ENCODE data around the gene ZNF430. TPM values are rescaled to one million over a fixed set of nuclear protein-coding genes. Genes with fewer than 3 reads are reported as not detected.
A peak's percentile ranks its signal among the peaks of the same experiment; 100 is the strongest.

Gene ZNF430
- total RNA-seq, 1 donor: 11.9 TPM

DNA sequence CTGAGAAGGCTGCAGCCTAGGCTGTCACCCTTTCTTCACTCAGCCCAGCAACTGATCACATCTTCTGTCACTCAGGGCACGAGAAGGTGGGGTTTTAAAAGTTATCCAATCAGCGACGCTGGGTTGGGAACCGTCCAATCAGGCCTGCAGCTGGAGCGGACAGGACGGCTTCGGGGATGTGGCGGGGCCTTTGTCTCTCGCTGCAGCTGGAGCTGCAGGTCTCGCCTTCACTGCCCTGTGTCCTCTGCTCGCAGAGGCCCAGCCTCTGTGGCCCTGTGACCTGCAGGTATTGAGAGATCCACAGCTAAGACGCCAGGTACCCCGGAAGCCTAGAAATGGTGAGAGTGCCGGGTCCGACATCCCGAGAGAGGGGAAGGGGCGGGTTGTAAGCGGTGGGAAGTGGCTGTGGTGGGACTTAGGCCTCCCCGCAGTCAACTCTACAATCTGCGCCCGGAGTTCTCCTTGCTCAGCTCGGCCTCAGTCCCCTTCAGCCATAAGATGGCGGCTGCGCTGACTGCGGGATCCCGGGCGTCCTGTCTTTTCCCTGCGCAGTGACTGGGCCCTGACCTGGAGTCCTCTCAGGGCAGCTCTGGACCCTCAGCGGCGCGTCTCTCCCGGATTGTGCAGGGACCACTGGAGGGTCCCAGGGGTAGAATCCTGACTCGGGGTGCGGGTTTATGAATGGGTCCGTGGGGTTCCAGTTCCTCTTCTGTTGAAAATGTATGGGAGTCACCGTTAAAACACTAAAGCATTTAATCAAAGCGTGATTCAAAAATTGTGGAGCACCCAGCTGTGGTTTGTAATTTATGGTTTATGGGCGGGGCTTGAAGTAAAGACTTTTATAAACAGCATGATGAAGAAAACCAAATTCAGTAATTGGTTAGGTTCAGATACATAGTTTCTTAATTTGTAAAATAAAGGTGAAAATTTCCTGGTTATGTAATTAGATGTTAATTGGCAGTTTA, 61.8 kb downstream of the ZNF430 start, which contains the start of gene ZNF714:
Gene ZNF714 (plus strand): TSS at position 193 of the 965 bp plus-strand sequence. CDS start 16,066 bp downstream, outside the sequence.
- Histone ChIP-seq H2AFZ (ENCODE audit: low read length) (peak within 1 kb of the TSS; percentile 88), H3K27me3 (ENCODE audit: insufficient read depth, low read length) (no peaks in the 10 kb centered on the region), H3K4me1 (ENCODE audit: insufficient read depth, low read length) (peaks cover 13% of the 10 kb centered on the region), H3K27ac (ENCODE audit: low read depth, low read length) (peak within 1 kb of the TSS; percentile 72), H3K36me3 (ENCODE audit: insufficient read depth, low read length) (no peaks in the 10 kb centered on the region), H3K79me2 (ENCODE audit: insufficient read depth, low read length) (peaks cover 4% of the 10 kb centered on the region), H3K9me3 (ENCODE audit: low read depth, low read length) (no peaks in the 10 kb centered on the region), H3K4me2 (ENCODE audit: insufficient read depth, low read length) (peak within 1 kb of the TSS; percentile 79), H4K20me1 (ENCODE audit: insufficient read depth, low read length) (no peaks in the 10 kb centered on the region), H3K4me3 (ENCODE audit: insufficient read depth, low read length) (peak within 1 kb of the TSS; percentile 77)
- TF ChIP-seq CTCF (IDR thresholded peaks at IDR 0.05; ENCODE audit: extremely low read depth, low read depth, low read length): no peak
- peak; percentile 91 for DNase-seq (ENCODE audit: insufficient read length, low spot score, missing footprints)

DNA sequence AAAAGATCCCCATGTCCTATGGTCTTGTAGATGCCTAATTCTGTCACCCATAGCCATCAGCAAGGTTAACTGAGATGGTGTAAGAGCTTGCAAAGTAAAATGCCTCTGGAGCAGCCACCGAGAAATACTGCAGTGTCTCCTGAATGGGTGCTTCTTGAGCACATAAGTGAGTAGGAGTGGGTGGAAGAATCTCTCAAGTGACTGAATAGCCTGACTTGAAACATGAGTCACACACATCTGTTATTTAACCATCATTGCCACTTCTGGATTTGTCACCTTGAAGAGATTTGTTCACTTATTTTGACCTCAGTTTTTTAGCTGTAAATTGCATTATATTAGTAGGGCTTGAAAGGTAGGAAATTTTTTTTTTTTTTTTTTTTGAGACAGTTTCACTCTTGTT, 63.9 kb downstream of the ZNF430 start:
- Histone ChIP-seq H3K27me3 (ENCODE audit: insufficient read depth, low read length) (no peaks in the 10 kb centered on the region), H3K79me2 (ENCODE audit: insufficient read depth, low read length) (peaks cover 4% of the 10 kb centered on the region), H3K9me3 (ENCODE audit: low read depth, low read length) (no peaks in the 10 kb centered on the region), H3K4me3 (ENCODE audit: insufficient read depth, low read length) (no peak overlapping the region), H3K4me2 (ENCODE audit: insufficient read depth, low read length) (no peak overlapping the region), H3K27ac (ENCODE audit: low read depth, low read length) (peak overlapping the region; percentile 7), H2AFZ (ENCODE audit: low read length) (no peak overlapping the region), H3K4me1 (ENCODE audit: insufficient read depth, low read length) (peaks cover 13% of the 10 kb centered on the region), H4K20me1 (ENCODE audit: insufficient read depth, low read length) (no peaks in the 10 kb centered on the region), H3K36me3 (ENCODE audit: insufficient read depth, low read length) (no peaks in the 10 kb centered on the region)
- TF ChIP-seq CTCF (IDR thresholded peaks at IDR 0.05; ENCODE audit: extremely low read depth, low read depth, low read length): no peak
- peak; percentile 53 for DNase-seq (ENCODE audit: insufficient read length, low spot score, missing footprints)

DNA sequence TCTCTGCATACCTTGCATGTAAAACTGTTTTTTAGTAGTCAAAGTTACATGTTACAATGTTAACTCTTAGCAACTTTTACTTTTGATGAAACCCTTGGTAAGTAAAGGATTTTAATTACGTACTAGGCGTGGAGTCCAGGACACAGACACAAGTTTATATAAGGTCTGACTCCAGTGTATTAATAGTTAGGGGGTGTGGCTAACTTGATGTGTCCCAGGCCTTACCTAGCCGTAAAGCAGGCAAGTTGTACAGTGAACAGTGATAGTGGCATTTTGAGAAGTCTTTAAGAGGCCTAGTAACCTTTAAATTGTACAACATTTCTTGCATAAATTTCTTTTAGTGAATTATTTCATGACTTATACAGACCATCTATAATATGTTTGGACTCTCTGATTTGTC, 67.4 kb downstream of the ZNF430 start:
- Histone ChIP-seq H2AFZ (ENCODE audit: low read length) (no peak overlapping the region), H3K79me2 (ENCODE audit: insufficient read depth, low read length) (peaks cover 4% of the 10 kb centered on the region), H4K20me1 (ENCODE audit: insufficient read depth, low read length) (no peaks in the 10 kb centered on the region), H3K9me3 (ENCODE audit: low read depth, low read length) (no peaks in the 10 kb centered on the region), H3K27me3 (ENCODE audit: insufficient read depth, low read length) (no peaks in the 10 kb centered on the region), H3K27ac (ENCODE audit: low read depth, low read length) (no peak overlapping the region), H3K36me3 (ENCODE audit: insufficient read depth, low read length) (peaks cover 3% of the 10 kb centered on the region), H3K4me3 (ENCODE audit: insufficient read depth, low read length) (no peak overlapping the region), H3K4me2 (ENCODE audit: insufficient read depth, low read length) (no peak overlapping the region), H3K4me1 (ENCODE audit: insufficient read depth, low read length) (peaks cover 13% of the 10 kb centered on the region)
- DNase-seq (ENCODE audit: insufficient read length, low spot score, missing footprints): no peak
- TF ChIP-seq CTCF (IDR thresholded peaks at IDR 0.05; ENCODE audit: extremely low read depth, low read depth, low read length): no peak

DNA sequence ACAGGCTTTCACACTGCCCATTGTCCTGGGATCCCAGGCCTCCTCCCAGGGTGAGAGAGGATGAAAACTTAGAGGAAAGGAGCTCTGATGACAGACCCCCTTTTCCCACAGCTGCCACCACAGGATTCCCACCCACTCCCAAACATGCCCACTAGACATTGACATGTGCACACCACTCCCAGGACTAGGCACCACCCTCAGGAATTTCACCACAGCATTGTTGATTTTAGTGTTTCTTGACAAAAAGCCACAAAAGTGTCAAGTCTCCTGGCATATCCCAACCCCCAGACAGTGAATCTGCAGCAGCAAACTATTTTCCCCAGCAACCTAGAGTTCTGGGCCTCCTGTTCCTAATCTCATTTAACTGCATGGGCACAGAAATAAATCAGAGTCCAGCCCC, 71.7 kb downstream of the ZNF430 start:
- no peak for TF ChIP-seq CTCF (IDR thresholded peaks at IDR 0.05; ENCODE audit: extremely low read depth, low read depth, low read length)
- no peak overlapping the region for H3K27ac ChIP-seq (ENCODE audit: low read depth, low read length)
- H3K36me3 ChIP-seq (ENCODE audit: insufficient read depth, low read length): peaks cover 3% of the 10 kb centered on the region
- H4K20me1 ChIP-seq (ENCODE audit: insufficient read depth, low read length): no peaks in the 10 kb centered on the region
- H3K9me3 ChIP-seq (ENCODE audit: low read depth, low read length): no peaks in the 10 kb centered on the region
- no peaks in the 10 kb centered on the region for H3K27me3 ChIP-seq (ENCODE audit: insufficient read depth, low read length)
- H2AFZ ChIP-seq (ENCODE audit: low read length): no peak overlapping the region
- H3K4me2 ChIP-seq (ENCODE audit: insufficient read depth, low read length): no peak overlapping the region
- peaks cover 2% of the 10 kb centered on the region for H3K79me2 ChIP-seq (ENCODE audit: insufficient read depth, low read length)
- DNase-seq (ENCODE audit: insufficient read length, low spot score, missing footprints): peak; percentile 1
- H3K4me3 ChIP-seq (ENCODE audit: insufficient read depth, low read length): no peak overlapping the region
- no peaks in the 10 kb centered on the region for H3K4me1 ChIP-seq (ENCODE audit: insufficient read depth, low read length)
